ENCODE data around the gene ETF1.

The ETF1 gene

DNA sequence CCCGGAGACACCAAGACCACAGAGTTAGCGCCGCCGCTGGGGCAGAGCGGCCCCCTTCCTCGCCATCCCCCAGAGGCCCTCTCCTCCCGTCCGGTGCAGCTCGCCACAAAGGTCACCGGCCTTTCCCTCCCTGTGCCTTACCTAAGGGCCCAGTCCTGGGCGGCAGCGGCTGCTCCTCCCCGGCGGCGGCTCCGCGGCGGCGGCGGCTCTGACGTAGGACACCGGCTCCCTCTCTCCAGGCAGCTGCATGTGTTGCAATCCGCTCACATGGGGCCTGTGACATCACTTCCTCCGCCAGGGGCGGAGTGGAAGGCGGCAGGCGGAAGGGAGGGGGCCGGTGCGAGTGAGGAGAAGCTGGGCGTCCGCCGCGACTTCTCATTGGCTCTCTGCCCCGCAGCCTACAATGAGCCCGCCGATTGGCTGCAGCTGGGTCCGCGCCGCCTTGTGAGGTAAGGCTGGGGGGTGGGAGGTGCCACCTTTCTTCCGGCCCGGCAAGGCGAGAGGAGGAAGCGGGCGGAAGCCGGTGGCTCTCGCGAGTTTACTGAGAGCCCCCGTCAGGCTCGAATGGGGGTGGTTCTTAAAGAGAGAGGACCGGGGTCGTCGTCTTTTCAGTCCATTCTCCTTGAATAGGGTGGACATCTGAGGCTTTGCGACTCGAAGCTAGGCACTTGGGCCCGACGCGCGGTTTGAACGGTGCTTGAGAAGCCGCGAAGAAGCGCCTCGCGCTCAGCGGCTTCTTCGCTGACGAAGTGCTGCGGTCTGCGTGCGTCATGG, at the start of gene ETF1:
Gene ETF1, minus strand, starts transcription at position 281 of the 774 bp plus-strand sequence. CDS start 318 bp downstream, outside the sequence.
- DNase-seq = peak; percentile 100

DNA sequence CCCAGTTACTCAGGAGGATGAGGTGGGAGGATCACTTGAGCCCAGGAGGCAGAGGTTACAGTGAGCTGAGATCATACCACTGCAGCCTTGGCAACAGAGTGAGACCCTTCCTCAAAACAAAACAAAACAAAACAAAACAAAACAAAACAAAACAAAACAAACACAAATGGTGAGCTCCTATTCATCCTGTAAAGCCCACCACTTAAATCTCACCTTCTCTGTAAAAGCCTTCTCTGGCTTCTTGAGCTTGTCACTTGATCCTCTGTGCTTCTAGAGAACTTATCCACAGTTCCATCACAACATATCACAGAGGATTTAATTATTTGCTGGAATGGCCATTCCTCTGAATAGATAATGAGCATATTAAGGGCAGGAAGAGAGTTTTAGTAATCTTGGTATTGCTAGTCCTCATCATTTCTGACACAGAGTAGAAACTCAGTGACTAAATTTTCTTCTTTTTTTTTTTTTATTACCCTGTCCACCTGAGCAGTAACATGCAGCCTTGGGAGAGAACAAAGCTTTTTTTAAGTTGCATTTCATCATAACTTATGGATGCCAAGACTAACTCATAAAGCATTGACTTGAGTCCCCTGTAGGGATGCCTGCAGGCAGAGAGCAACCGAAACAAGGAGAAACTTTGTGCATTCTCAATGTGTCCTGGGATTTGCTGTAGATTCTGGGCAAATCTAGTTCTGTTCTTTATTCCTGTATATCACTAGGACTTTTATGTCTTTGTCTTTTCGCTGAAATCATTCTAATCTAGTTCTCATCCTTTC, 45.2 kb upstream of the ETF1 start:
- no peak for DNase-seq

DNA sequence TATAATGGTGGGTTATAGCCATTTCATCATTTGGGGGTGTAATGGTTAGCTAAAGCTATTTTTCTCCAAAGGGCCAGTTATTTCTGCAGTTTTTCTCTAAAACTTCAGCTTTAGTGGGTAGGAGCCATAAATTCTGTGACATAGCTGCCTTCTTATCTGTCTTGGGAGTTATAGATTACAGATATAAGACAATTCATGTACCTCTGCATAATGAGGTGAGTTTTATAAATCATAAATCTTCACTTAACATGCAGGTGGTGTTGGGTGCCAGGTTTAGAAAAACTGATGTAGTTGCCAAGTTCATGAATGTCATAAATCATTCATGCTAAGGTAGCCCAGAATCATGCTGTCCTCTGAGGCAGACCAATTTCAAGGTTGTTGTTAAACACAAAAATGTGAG, 42.1 kb upstream of the ETF1 start:
- DNase-seq = no peak

- no peak for DNase-seq
These were observed 41.1 kb upstream of the ETF1 start for GRCh38 chr5:138583984-138584637.

- DNase-seq = no peak
These were observed 39.9 kb upstream of the ETF1 start for GRCh38 chr5:138582959-138583358.

GRCh38 chr5:138580777-138581176, 37.7 kb upstream of the ETF1 start:
- no peak for DNase-seq

GRCh38 chr5:138580001-138580400, 37.0 kb upstream of the ETF1 start:
- no peak for DNase-seq

GRCh38 chr5:138579517-138579863, 36.5 kb upstream of the ETF1 start:
- DNase-seq = no peak

DNA sequence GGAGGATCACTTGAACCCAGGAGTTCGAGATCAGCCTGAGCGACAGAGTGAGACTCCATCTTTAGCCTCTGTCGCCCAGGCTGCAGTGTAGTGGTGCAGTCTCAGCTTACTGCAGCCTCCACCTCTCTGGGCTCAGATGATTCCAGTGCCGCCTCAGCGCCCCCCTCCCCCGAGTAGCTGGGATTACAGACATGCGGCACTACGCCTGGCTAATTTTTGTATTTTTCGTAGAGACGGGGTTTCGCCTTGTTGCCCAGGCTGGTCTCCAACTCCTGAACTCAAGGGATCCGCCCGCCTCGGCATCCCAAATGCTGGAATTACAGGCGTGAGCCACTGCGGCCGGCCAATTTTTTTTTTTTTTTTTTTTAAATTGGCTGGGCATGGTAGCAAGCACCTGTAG, 34.4 kb upstream of the ETF1 start:
- no peak for DNase-seq

DNA sequence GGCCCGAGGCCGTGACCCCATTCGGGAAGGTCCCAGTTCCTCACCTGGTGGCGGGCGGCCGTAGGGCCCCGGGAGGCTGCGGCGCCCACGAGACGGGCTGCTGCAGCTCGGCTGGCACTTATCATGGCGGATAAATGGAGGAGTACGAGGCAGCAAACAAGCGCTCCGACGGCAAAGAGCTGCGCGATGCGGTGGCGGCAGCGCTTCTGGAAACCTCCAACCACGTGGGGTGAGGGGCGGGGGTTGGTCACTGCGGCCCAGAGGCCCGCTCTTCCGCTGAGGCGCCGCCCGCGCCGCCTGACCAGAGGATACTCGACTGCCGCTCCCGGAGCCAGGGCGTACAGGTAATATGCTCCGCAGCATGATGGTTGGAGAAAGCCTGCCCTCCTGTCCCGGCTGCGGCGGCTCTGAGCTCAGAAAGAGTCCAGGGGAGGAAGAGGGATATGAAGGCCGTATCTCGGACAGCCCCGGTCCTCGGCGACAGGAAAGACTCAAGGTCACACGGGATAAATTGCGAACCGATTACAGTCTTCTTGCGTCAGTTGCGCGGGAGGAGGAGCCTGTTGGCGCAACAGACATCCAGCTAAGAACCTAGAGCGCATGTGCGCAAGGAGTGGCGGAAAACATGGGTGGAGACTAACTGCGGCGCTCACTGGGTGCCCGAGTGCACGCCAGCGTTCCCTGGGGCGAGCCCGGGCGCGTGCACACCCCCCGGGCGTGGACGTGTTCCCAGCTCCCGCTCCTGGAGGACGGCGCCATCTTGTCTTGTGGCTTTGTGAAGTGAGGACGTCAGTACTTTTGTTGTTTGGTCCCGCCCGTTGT, 32.4 kb upstream of the ETF1 start, which contains the start of gene HSPA9:
Gene HSPA9, minus strand, starts transcription at position 208 of the 822 bp plus-strand sequence. Its CDS starts 83 bp downstream, at position 125.
- peak; percentile 98 for DNase-seq

- DNase-seq = no peak
These were observed 31.7 kb upstream of the ETF1 start for GRCh38 chr5:138574744-138575193.

DNA sequence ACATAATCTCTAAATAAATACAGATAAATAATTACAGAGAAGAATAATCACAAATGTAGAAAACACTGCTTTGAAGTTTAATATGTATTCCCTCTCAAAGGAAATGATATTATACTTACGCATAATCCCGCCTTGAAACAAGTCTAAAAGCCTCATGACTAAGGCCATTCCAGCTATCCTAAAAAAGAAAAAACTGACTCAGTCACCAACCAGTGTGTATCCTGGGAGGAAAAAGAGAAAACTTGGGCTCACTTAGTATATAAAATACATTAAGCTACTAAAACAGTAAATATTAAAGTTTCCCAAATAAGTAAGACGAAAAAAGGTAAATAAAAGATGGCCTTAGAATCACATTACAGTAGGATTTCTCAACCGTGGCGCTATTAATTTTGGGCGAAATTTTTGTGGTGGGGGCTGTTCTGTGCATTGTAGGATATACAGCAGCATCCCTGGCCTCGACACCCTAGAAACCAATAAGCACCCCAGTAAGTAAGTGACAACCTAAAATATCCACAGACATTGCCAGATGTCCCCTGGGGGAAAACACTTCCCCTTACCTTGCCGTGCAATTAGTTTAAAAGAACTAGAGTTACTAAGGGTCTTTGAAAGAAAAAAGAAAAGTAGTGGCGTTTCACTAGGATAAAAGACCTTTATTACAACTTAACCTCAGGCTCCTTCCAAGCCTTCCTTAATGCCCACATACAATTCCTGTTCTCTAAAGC, 31.1 kb upstream of the ETF1 start:
- DNase-seq = no peak

DNA sequence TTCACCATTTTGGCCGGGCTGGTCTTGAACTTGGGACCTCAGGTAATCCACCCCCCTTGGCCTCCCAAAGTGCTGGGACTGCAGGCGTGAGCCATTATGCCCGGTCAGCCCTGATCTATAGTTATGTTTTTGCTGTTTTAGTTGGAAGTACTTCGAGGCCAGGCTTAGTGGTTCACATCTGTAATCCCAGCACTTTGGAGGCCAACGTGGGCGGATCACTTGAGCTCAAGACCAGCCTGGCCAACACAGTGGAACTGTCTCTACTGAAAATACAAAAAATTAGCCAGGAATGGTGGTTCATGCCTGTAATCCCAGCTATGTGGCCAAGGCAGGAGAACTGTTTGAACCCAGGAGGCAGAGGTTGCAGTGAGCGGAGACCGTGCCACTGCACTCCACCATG, 30.2 kb upstream of the ETF1 start:
- no peak for DNase-seq

GRCh38 chr5:138570871-138571270, 27.8 kb upstream of the ETF1 start:
- DNase-seq = no peak

DNA sequence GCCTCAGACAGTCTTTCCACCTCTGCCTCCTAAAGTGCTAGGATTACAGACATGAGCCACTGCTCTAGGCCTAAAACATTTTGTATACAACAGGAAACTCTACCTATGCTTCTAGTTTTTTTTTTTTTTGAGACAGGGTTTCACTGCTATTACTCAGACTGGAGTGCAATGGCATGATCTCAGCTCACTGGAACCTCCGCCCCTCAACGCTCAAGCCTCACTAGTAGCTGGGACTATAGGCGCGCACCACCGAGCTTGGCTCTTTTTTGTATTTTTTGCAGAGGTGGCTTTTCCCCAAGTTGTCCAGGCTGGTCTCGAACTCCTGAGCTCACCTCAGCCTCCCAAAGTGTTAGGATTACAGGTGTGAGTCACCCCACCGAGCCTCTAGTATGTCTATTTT, 26.7 kb upstream of the ETF1 start:
- DNase-seq = no peak

DNA sequence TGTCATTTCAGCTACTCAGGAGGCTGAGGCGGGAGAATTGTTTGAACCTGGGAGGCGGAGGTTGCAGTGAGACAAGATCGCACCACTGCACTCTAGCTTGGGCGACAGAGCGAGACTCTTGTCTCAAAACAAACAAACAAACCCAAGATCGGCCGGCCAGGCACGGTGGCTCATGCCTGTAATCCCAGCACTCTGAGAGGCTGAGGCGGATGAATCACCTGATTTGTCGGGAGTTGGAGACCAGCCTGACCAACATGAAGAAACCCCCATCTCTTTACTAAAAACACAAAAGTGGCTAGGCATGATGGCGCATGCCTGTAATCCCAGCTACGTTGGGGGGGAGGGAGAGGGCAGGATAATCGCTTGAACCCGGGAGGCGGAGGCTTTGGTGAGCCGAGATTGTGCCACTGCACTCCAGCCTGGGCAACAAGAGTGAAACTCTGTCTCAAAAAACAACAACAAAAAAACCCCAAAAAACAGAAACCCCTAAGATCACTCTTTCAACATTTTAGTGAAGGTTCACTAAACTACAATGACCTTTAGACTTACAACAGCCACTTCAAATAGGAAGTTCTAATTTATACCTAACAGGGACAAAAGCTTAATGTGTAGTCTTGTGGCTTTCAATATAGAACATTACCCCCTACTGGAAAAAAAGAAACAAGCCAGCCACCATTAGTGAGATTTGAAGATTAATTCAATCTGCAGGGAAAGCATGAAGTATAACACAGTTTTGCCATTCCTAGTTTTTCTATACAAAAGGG, 25.2 kb upstream of the ETF1 start:
- no peak for DNase-seq

DNA sequence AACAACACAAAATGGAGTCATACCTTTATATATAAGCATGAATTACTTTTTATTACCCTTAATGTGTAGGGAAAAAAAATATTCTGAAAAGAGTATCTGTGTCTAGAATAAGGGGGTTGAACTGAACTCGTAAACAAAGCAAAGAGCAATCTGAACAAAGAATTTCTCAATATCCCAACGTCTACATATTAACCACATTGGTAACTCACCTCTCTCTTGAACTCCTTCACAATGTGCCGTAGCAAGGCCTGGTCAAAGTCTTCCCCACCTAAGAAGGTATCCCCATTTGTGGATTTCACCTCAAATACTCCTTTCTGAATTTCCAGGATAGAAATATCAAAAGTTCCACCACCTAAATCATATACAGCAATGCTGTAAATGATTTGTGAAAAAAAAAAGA, 23.8 kb upstream of the ETF1 start:
- DNase-seq = no peak

- no peak for DNase-seq
These were observed 22.2 kb upstream of the ETF1 start for GRCh38 chr5:138565100-138565821.

DNA sequence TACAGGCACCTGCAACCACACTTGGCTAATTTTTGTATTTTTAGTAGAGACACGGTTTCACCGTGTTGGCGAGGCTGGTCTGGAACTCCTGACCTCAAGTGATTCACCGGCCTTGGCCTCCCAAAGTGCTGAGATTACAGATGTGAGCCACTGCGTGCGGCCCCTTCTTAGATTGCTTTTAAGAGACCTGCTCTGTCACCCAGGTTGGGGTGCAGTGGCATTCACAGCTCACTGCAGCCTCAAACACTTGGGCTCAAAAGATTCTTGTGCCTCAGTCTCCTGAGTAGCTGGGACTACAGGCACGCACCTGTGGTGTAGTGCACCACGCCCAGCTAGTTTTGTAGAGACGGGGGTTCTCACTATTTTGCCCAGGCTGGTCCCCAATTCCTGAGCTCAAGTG, 21.2 kb upstream of the ETF1 start:
- no peak for DNase-seq

GRCh38 chr5:138563340-138564118, 20.5 kb upstream of the ETF1 start:
- no peak for DNase-seq

Measured in stimulated activated CD4-positive, alpha-beta T cell treated with anti-CD3 and anti-CD28 coated beads, Interleukin-4, amount 100 ng/mL, for 24 hours (primary cell).